Stimulated activated CD4-positive, alpha-beta T cell treated with anti-CD3 and anti-CD28 coated beads, Interleukin-15, amount 100 ng/mL, for 48 hours (primary cell): ENCODE results near the gene RHCE.
"Not testable (repeated sequence)": the region's sequence is repeated elsewhere in the genome, so short reads cannot be mapped to it uniquely, and the experiment has no call there.

ENCODE experiments used
- DNase-seq, 2 donors: peaks; one replicate each; pipeline ENCODE4 v3.0.0-alpha.2; 2020; ENCODE audit warnings: low read depth in 2 of 2

Gene RHCE

DNA sequence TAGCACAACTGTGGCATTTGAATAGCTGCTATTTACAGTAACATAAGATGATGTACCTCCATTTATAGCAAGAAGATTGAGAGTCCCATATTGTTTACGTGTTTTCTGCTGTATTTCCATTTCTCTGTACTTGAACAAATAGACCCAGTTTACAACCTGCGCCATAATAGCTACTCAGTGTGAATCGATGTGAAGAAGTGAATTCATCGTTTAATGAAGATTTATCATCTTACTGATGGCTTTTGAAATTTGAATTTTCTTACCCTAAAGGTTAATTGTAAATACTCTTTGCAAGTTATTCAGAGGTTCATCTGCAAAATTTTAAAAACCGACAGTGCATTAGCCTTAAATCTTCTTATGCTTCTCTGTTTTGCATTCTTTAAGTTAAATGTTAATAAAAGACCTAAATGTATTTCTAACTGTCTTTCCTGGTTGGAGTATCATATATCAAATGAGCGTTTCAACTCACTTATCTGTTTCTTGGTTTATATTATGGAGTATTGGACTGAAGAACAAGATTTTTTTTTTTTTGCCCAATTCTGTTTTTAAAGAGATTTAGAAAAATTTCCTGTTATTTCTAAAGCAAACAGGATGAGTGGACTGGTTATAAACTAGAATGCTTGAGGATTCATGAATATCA is 12.2 kb upstream of the RHCE start:
- no peak for DNase-seq

- DNase-seq = no peak
Observed at GRCh38 chr1:25431955-25432719, 11.5 kb upstream of the RHCE start.

GRCh38 chr1:25430967-25431881 is 10.6 kb upstream of the RHCE start:
- DNase-seq = no peak

DNA sequence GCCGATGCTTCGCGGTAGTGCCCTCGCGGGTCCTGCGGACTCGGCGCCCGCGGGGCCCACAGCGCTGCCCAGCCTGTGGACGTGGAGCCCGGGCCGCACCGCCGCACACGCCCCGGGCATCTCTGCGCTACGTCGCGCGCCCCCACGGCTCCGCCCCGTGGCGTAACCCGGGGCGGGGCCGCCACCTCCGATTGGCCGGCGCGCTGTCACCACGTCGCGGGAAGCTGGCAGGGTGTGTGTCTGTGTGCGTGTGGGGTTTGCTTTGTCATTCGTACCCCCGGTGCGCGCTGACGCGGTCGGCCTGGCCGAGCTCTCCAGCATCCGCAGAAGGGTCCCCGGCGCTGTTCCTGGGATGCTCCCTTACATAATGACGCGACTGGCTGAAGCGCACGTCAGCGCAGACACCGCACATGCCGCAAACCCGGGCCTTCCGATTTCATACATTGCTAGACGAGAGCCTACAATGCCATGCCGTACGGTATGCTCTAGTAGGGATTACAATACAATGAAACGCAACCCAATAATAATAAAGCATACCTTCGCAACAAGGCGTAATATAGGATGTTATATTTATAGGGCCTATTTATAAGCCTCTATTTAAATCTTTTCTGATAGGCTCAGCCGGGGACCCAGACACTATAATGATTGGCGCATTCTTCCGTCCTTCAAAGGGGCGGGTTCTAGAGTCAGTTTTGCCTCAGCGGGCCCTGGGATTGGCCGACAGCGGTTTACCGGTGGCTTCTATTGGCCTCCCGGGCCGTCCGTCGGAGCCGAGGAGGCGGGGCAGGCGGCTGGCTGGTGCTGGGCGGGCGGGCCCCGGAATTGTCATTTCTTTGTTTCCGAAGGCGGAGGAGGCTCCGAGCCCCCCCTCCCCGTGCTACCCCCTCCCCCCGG is 9.7 kb upstream of the RHCE start, which contains the start of gene MACO1:
TSS of gene MACO1 (plus strand) at position 825 of the 894 bp plus-strand sequence. CDS start 202 bp downstream, outside the sequence.
- peak; percentile 94 to 95 for DNase-seq

DNA sequence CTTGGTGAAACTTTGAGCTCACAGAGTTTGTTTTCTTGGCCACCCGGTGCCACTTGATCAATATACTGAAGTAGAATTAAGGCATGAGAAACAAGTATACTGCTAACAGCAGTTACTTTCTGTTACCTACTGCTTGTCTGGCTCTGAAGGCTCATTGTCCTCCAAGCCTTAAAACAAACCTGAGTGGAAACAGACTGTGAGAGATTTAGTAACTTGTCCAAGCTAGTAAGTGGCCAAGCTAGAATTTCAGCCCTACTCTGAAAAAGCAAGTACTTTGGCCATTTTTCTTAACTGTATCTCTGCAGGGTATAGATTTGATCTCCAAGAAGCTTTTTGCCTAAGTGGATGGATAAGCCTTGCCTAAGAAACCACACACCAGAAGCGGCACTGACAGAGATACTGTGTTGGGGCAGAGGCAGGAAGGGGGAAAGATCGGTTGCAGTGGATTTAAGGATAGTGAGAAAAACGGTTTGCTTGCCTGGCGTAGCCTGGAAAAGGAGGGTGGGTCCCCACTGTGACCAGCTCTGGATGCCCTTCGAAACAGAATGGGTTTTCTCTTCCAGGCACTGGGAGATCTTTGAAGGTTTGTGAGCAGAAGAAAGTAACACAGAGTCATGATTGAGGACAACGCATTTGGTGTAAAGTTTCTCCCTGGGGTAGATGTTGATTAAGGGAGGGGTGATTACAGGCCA is 8.0 kb upstream of the RHCE start:
- no peak for DNase-seq

- no peak for DNase-seq
Observed at GRCh38 chr1:25427696-25428095, 7.1 kb upstream of the RHCE start.

DNA sequence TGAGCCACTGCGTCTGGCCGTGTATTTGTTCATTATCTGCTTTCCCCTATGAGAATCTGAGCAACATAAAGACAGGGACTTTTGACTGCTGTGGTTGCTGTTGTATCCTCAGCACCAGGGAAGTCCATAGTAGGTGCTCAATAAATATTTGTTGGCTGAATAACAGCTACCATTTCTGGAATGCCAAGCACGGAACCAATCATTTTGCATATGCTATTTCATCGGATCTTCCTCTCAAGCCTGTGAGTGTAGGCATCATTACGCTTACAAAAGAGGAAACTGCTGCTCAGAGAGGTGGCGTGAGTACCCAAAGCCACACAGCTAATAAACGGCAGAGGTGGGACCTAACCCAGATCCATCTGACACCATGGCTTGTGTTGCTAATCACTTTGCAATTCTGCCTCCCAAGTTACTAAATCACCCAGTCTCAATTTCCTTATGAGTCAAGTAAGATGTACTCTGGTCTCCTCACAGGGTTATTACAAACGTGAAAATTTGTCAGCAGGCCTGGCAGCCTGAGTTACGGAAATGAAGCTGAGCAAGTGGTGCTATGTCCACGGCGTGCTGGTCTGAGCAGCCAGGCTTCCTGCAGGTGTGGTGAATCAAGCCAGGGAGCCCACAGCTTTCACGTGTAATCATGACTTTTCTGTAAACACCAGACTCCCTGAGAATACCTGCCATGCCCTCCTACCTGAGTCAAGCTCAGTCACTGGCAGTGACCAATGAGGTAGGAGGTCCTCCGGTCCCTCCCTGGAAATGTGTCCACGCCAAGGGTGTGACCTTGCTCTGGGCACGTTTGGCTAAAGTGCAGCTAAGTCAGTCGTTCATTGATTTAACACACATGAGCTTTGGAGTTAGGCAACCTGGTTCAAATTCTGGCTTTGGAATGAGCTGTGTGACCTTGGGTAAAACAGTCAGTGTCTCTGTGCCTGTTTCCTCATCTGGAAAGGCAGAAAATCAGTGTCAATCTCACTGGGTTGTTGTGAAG is 4.8 kb upstream of the RHCE start:
- no peak for DNase-seq

- not testable (repeated sequence) for DNase-seq
Observed at GRCh38 chr1:25423206-25423605, 2.6 kb upstream of the RHCE start.

- DNase-seq = not testable (repeated sequence)
Observed at GRCh38 chr1:25419339-25419738, 1.3 kb downstream of the RHCE start.

DNA sequence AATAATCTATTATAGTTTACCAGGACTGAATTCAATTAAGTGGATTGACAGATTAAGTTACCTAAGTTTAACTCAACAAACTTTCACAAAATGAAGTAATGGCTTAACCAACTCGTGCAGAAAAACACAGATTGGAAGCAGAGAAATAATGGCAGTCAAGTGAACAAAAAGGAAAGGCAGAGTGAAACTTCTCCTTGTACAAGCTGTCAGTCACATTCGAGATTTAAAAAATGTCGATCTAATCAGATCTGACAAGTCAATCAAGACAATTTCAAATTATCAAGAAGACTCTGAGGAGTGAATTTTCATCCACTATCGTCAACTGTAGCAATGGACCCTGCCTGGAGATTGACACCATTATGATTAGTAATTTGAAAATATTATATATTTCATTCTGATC is 3.3 kb downstream of the RHCE start:
- not testable (repeated sequence) for DNase-seq

GRCh38 chr1:25414578-25414977 is 6.0 kb downstream of the RHCE start:
- DNase-seq = not testable (repeated sequence)

- DNase-seq = not testable (repeated sequence)
Observed at GRCh38 chr1:25414157-25414556, 6.5 kb downstream of the RHCE start.

DNA sequence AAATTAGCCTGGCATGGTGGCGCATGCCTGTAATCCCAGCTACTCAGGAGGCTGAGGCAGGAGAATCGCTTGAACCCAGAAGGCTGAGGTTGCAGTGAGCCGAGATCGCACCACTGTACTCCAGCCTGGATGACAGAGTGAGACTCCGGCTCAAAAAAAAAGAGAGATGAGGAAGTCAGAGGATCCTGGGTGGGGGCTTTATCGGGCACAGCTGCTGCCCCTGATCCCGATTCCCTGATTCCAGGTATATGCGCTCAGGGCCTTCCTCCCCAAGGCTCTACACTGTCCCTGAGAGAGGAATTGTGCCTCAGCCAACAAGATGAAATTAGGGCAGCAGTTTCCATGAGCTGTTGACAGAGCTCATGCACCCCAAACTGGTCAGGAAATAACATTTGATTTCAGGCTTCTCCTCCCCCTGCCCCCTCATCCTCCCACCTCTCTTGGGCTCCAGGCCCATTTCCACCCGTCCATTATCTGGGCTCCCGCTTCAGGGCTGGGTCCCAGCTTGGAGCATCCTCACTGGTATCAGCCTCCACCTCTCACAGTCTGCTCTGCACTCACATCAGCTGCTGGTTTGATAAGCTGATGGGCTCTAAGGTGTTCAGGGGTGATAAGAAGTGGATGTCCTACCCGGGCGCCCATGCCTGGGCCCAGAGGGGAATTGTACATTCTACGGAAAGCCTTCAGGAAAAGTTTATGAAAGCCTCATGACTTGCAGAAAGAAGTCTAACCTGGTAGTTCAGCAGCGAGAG is 7.6 kb downstream of the RHCE start:
- DNase-seq = not testable (repeated sequence)

DNA sequence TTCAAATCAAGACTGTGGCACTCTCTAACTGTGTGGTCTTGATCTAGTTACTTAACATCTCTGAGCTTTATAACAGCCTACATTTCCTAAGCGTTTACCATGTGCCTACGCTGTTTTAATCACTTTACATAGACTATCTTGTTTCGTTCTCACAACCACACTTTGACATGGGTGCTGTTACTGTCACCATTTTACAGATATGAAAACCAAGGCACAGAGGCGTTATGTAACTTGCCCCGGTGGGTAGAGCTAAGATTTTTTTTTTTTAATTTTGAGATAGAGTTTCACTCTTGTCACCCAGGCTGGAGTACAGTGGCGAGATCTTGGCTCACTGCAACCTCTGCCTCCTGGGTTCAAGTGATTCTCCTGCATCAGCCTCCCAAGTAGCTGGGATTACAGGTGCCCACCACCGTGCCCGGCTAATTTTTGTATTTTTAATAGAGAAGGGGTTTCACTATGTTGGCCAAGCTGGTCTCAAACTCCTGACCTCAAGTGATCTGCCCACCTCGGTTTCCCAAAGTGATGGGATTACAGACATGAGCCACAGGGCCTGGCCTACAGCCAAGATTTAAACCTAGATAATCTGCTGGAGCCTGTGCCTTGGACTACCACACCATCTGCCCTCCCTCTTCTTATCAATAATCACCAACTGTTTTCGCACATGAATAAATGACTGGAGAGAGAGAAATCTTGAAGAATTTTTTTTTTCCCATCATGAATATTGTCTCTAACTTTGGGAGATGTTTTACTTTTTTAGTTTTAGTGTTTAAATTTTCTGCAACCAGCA is 10.8 kb downstream of the RHCE start:
- DNase-seq = not testable (repeated sequence)

DNA sequence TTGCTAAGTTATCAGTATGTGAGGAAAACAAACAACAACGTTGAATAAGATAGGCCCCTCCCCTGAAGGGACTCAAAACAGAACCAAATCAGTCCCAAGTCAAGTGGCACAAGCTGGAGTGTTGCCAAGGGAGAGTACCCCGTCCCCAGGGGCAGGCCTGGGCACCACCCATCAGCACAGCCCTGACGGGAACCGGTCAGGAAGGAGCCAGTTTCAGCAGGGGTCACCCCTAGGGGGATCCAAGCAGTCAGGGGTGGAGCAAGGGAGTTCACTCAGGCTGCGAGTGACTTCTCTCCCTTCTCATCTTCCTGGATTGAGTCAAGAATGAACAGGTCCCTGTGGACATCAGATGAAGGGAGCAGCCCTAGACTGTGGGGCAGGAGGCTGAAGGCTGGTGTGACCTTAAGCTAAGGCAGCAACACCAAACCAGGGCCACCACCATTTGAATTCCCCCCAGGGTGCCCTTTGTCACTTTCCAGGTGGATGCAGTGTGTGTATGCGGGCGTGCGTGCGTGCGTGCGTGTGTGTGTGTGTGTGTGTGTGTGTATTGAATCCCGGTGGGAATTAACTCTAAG is 14.8 kb downstream of the RHCE start:
- not testable (repeated sequence) for DNase-seq

GRCh38 chr1:25402947-25403803 is 17.4 kb downstream of the RHCE start:
- not testable (repeated sequence) for DNase-seq
